Measurements from ENCODE around the gene ARRB1.

The ARRB1 gene

GRCh38 chr11:75292943-75293342 lies 58.5 kb downstream of the ARRB1 start:
- Histone ChIP-seq H3K4me1 (ENCODE audit: control insufficient read depth, insufficient read depth, low read length) (no peaks in the 10 kb centered on the region), H3K27ac (ENCODE audit: extremely low read depth, low read depth, low read length) (no peak overlapping the region), H3K9me3 (ENCODE audit: control insufficient read depth, insufficient read depth, low read depth, low read length) (no peaks in the 10 kb centered on the region), H3K4me3 (ENCODE audit: low read depth, low read length) (no peak overlapping the region), H3K36me3 (ENCODE audit: control insufficient read depth in 2 of 2, insufficient read depth in 1 of 2, low read length in 2 of 2) (no peaks in the 10 kb centered on the region)
- CTCF ChIA-PET, result interaction anchor here (0.9 kb wide), 1 partner anchor 148 kb away, joined by 4 read pairs; no protein-coding TSS in a partner anchor
- TF ChIP-seq ZNF488 (tag by site-specific recombination; IDR thresholded peaks at IDR 0.05), result no peak
- no peak for TF ChIP-seq ZBTB48 (tag by site-specific recombination; IDR thresholded peaks at IDR 0.05)
- no peak for TF ChIP-seq YY1 (tag by site-specific recombination; IDR thresholded peaks at IDR 0.05)
- TF ChIP-seq ZNF202 (tag by site-specific recombination; IDR thresholded peaks at IDR 0.05; ENCODE audit: borderline replicate concordance), result no peak
- TF ChIP-seq ZNF645 (tag by site-specific recombination; IDR thresholded peaks at IDR 0.05), result no peak
- TF ChIP-seq INSM2 (tag by site-specific recombination; IDR thresholded peaks at IDR 0.05), result no peak
- TF ChIP-seq ZNF843 (tag by site-specific recombination; IDR thresholded peaks at IDR 0.05), result no peak
- TF ChIP-seq ZNF266 (tag by site-specific recombination; IDR thresholded peaks at IDR 0.05; ENCODE audit: low read depth), result no peak
- POLR2A ChIA-PET, result no interaction called here

- no peaks in the 10 kb centered on the region for H3K9me3 ChIP-seq (ENCODE audit: control insufficient read depth, insufficient read depth, low read depth, low read length)
- no peaks in the 10 kb centered on the region for H3K36me3 ChIP-seq (ENCODE audit: control insufficient read depth in 2 of 2, insufficient read depth in 1 of 2, low read length in 2 of 2)
- no peak overlapping the region for H3K4me3 ChIP-seq (ENCODE audit: low read depth, low read length)
- POLR2A ChIA-PET, result no interaction called here
- H3K4me1 ChIP-seq (ENCODE audit: control insufficient read depth, insufficient read depth, low read length), result no peaks in the 10 kb centered on the region
- no peak overlapping the region for H3K27ac ChIP-seq (ENCODE audit: extremely low read depth, low read depth, low read length)
- CTCF ChIA-PET, result no interaction called here
- TF ChIP-seq EGR2 (tag by site-specific recombination; IDR thresholded peaks at IDR 0.05; ENCODE audit: low read depth) (no peak), ZNF580 (tag by site-specific recombination; IDR thresholded peaks at IDR 0.05) (no peak), ZIC2 (tag by site-specific recombination; IDR thresholded peaks at IDR 0.05) (no peak), ZNF280C (tag by site-specific recombination; IDR thresholded peaks at IDR 0.05) (no peak), KLF7 (tag by site-specific recombination; IDR thresholded peaks at IDR 0.05; ENCODE audit: borderline replicate concordance) (no peak), REST (tag by site-specific recombination; IDR thresholded peaks at IDR 0.05) (no peak), ZSCAN18 (tag by site-specific recombination; IDR thresholded peaks at IDR 0.05) (no peak), ZNF677 (tag by site-specific recombination; IDR thresholded peaks at IDR 0.05) (no peak), ZNF664 (tag by site-specific recombination; IDR thresholded peaks at IDR 0.05) (no peak), ZNF639 (tag by site-specific recombination; IDR thresholded peaks at IDR 0.05) (no peak), ZNF513 (tag by site-specific recombination; IDR thresholded peaks at IDR 0.05) (no peak), SALL2 (tag by site-specific recombination; IDR thresholded peaks at IDR 0.05; ENCODE audit: borderline replicate concordance) (no peak), ZNF747 (tag by site-specific recombination; IDR thresholded peaks at IDR 0.05) (no peak)
Measured at GRCh38 chr11:75291741-75292140, 59.7 kb downstream of the ARRB1 start.
